HUES48 (cell line): Measurements from ENCODE around the gene ZFAND3.

Source experiments
- H3K27ac ChIP-seq: one replicate; pipeline ENCODE4 v1.7.0; 2013; ENCODE audit warnings: low read depth, low read length, inconsistent platforms
- H3K27me3 ChIP-seq: 2 replicates; pipeline ENCODE4 v1.6.1; 2013; ENCODE audit warnings: mild to moderate bottlenecking, low read length; ENCODE audit not compliant: control insufficient read depth, insufficient read depth
- H3K36me3 ChIP-seq: 2 replicates; pipeline ENCODE4 v1.6.1; 2013; ENCODE audit warnings: low read length; ENCODE audit not compliant: control insufficient read depth, insufficient read depth
- H3K4me1 ChIP-seq: 2 replicates; pipeline ENCODE4 v1.6.1; 2013; ENCODE audit warnings: mild to moderate bottlenecking, low read length; ENCODE audit not compliant: control insufficient read depth, insufficient read depth
- H3K4me3 ChIP-seq: 2 replicates; pipeline ENCODE4 v1.5.1; 2013; ENCODE audit warnings: mild to moderate bottlenecking, low read depth, low read length
- H3K9ac ChIP-seq: 2 replicates; pipeline ENCODE4 v1.6.1; 2013; ENCODE audit warnings: mild to moderate bottlenecking, low read depth, low read length, moderate library complexity
- H3K9me3 ChIP-seq: 2 replicates; pipeline ENCODE4 v1.6.1; 2013; ENCODE audit warnings: low read length; ENCODE audit not compliant: control insufficient read depth, insufficient read depth

ZFAND3 gene

GRCh38 chr6:37919417-37920157, 100.1 kb downstream of the ZFAND3 start:
- Histone ChIP-seq H3K27ac (no peak overlapping the region), H3K4me3 (no peak overlapping the region), H3K9ac (no peak overlapping the region), H3K4me1 (peaks cover 17% of the 10 kb centered on the region; the same call in 1 of the 2 replicates), H3K27me3 (no peaks in the 10 kb centered on the region), H3K9me3 (no peaks in the 10 kb centered on the region), H3K36me3 (no peaks in the 10 kb centered on the region)

- H3K4me1 ChIP-seq: peaks cover 17% of the 10 kb centered on the region; the same call in 1 of the 2 replicates
- H3K27me3 ChIP-seq: no peaks in the 10 kb centered on the region
- no peak overlapping the region for H3K9ac ChIP-seq
- H3K36me3 ChIP-seq: no peaks in the 10 kb centered on the region
- no peak overlapping the region for H3K4me3 ChIP-seq
- H3K27ac ChIP-seq: peak overlapping the region; percentile 42
- no peaks in the 10 kb centered on the region for H3K9me3 ChIP-seq
Measured at GRCh38 chr6:37920667-37921066, 101.1 kb downstream of the ZFAND3 start.

- H3K9me3 ChIP-seq: no peaks in the 10 kb centered on the region
- H3K27ac ChIP-seq: no peak overlapping the region
- H3K36me3 ChIP-seq: no peaks in the 10 kb centered on the region
- H3K9ac ChIP-seq: no peak overlapping the region
- no peaks in the 10 kb centered on the region for H3K27me3 ChIP-seq
- no peak overlapping the region for H3K4me3 ChIP-seq
- H3K4me1 ChIP-seq: peaks cover 34% of the 10 kb centered on the region
Measured at GRCh38 chr6:37922563-37922962, 103.0 kb downstream of the ZFAND3 start.

- Histone ChIP-seq H3K27ac (no peak overlapping the region), H3K27me3 (no peaks in the 10 kb centered on the region), H3K4me3 (no peak overlapping the region), H3K4me1 (peaks cover 42% of the 10 kb centered on the region), H3K9ac (no peak overlapping the region), H3K36me3 (no peaks in the 10 kb centered on the region), H3K9me3 (no peaks in the 10 kb centered on the region)
Measured at GRCh38 chr6:37923514-37923913, 104.0 kb downstream of the ZFAND3 start.

- H3K9ac ChIP-seq: no peak overlapping the region
- H3K9me3 ChIP-seq: no peaks in the 10 kb centered on the region
- peak overlapping the region; percentile 56 for H3K27ac ChIP-seq
- H3K4me3 ChIP-seq: no peak overlapping the region
- H3K27me3 ChIP-seq: no peaks in the 10 kb centered on the region
- H3K4me1 ChIP-seq: peaks cover 41% of the 10 kb centered on the region
- no peaks in the 10 kb centered on the region for H3K36me3 ChIP-seq
Measured at GRCh38 chr6:37926661-37927060, 107.1 kb downstream of the ZFAND3 start.

GRCh38 chr6:37928217-37928616, 108.7 kb downstream of the ZFAND3 start:
- no peak overlapping the region for H3K9ac ChIP-seq
- H3K4me1 ChIP-seq: peaks cover 41% of the 10 kb centered on the region
- H3K4me3 ChIP-seq: no peak overlapping the region
- no peaks in the 10 kb centered on the region for H3K36me3 ChIP-seq
- H3K27me3 ChIP-seq: no peaks in the 10 kb centered on the region
- H3K27ac ChIP-seq: peak overlapping the region; percentile 27
- H3K9me3 ChIP-seq: no peaks in the 10 kb centered on the region

GRCh38 chr6:37930288-37930971, 110.9 kb downstream of the ZFAND3 start:
- Histone ChIP-seq H3K9me3 (no peaks in the 10 kb centered on the region), H3K36me3 (no peaks in the 10 kb centered on the region), H3K4me3 (no peak overlapping the region), H3K9ac (no peak overlapping the region), H3K27me3 (no peaks in the 10 kb centered on the region), H3K4me1 (peaks cover 45% of the 10 kb centered on the region), H3K27ac (no peak overlapping the region)

GRCh38 chr6:37931066-37931465, 111.5 kb downstream of the ZFAND3 start:
- Histone ChIP-seq H3K27me3 (no peaks in the 10 kb centered on the region), H3K9ac (no peak overlapping the region), H3K27ac (no peak overlapping the region), H3K4me3 (no peak overlapping the region), H3K36me3 (no peaks in the 10 kb centered on the region), H3K4me1 (peaks cover 42% of the 10 kb centered on the region), H3K9me3 (no peaks in the 10 kb centered on the region)

- Histone ChIP-seq H3K27ac (no peak overlapping the region), H3K4me1 (peaks cover 12% of the 10 kb centered on the region)
Measured at GRCh38 chr6:37934276-37934675, 114.7 kb downstream of the ZFAND3 start.

GRCh38 chr6:37936150-37936549, 116.6 kb downstream of the ZFAND3 start:
- H3K27ac ChIP-seq: no peak overlapping the region
- no peak overlapping the region for H3K4me3 ChIP-seq
- peaks cover 3% of the 10 kb centered on the region; the same call in 1 of the 2 replicates for H3K4me1 ChIP-seq
- H3K27me3 ChIP-seq: no peaks in the 10 kb centered on the region
- H3K9ac ChIP-seq: no peak overlapping the region
- H3K36me3 ChIP-seq: no peaks in the 10 kb centered on the region
- no peaks in the 10 kb centered on the region for H3K9me3 ChIP-seq

More at GRCh38 chr6:37934276-37934675, 114.7 kb downstream of the ZFAND3 start:
- no peak overlapping the region for H3K9ac ChIP-seq
- H3K27me3 ChIP-seq: no peaks in the 10 kb centered on the region
- H3K9me3 ChIP-seq: no peaks in the 10 kb centered on the region
- no peaks in the 10 kb centered on the region for H3K36me3 ChIP-seq
- no peak overlapping the region for H3K4me3 ChIP-seq

- no peak overlapping the region for H3K9ac ChIP-seq
- no peak overlapping the region for H3K4me3 ChIP-seq
- H3K36me3 ChIP-seq: no peaks in the 10 kb centered on the region
- H3K27me3 ChIP-seq: no peaks in the 10 kb centered on the region
- no peaks in the 10 kb centered on the region for H3K9me3 ChIP-seq
- H3K27ac ChIP-seq: no peak overlapping the region
- H3K4me1 ChIP-seq: peaks cover 3% of the 10 kb centered on the region; the same call in 1 of the 2 replicates
Measured at GRCh38 chr6:37936906-37937305, 117.4 kb downstream of the ZFAND3 start.
